Measurements from ENCODE around the gene JAG2. TPM values are rescaled to one million over a fixed set of nuclear protein-coding genes. Genes with fewer than 3 reads are reported as not detected.

Gene JAG2
- total and polyA plus RNA-seq, 2 of the 13 experiments (the other 11 are each of a cell fraction or from before 2014, with no cell fraction given), result 0.04 to 0.16 TPM

- TF ChIP-seq SAP130 (CRISPR knock-in tag; IDR thresholded peaks at IDR 0.05; ENCODE audit: low read depth) (no peak), IKZF5 (CRISPR knock-in tag; IDR thresholded peaks at IDR 0.05) (no peak), ZNF550 (CRISPR knock-in tag; IDR thresholded peaks at IDR 0.05; ENCODE audit: borderline replicate concordance) (no peak), ZNF276 (CRISPR knock-in tag; IDR thresholded peaks at IDR 0.05; ENCODE audit: low read depth) (no peak), GPN1 (CRISPR knock-in tag; IDR thresholded peaks at IDR 0.05; ENCODE audit: borderline replicate concordance) (no peak), HOXA5 (CRISPR knock-in tag; IDR thresholded peaks at IDR 0.05) (no peak), ZNF335 (CRISPR knock-in tag; IDR thresholded peaks at IDR 0.05) (no peak), MXI1 (IDR thresholded peaks at IDR 0.05; ENCODE audit: borderline replicate concordance, low read depth, low read length) (no peak), ZNF20 (CRISPR knock-in tag; IDR thresholded peaks at IDR 0.05) (no peak), NFIC (IDR thresholded peaks at IDR 0.05; ENCODE audit: low read length) (no peak), ZNF616 (CRISPR knock-in tag; IDR thresholded peaks at IDR 0.05; ENCODE audit: low read depth) (no peak), BCL3 (CRISPR knock-in tag; IDR thresholded peaks at IDR 0.05) (no peak), MAFK (conservative IDR thresholded peaks at IDR 0.05 in 1 of 2, IDR thresholded peaks at IDR 0.05 in 1 of 2; ENCODE audit: low read length in 2 of 2) (no peak)
- ATAC-seq (no peak), FAIRE-seq (no peak), DNase-seq (ENCODE audit: low spot score) (no peak)
- H3K36me3 ChIP-seq (replicated peaks in 1 of 2; ENCODE audit: control insufficient read depth in 1 of 2, insufficient read depth in 2 of 2, low read length in 2 of 2), result no peaks in the 10 kb centered on the region
- no peak overlapping the region for H2AFZ ChIP-seq (ENCODE audit: low read length)
- H3K4me2 ChIP-seq (ENCODE audit: low read depth, low read length), result no peak overlapping the region
- no peaks in the 10 kb centered on the region for H3K79me2 ChIP-seq (ENCODE audit: insufficient read depth, low read length)
- no peak overlapping the region for H3K4me3 ChIP-seq (replicated peaks in 1 of 3; ENCODE audit: insufficient read depth in 1 of 3, low read depth in 2 of 3, low read length in 3 of 3)
- POLR2A ChIA-PET, result no interaction called here
- no TSS peak for BruUV-seq (replicated peaks)
- no peak overlapping the region for H3K27ac ChIP-seq (ENCODE audit: extremely low read length, insufficient read depth, low read length)
- in situ Hi-C loops (cut with HindIII; ENCODE audit: extremely low pct_ligation_motif_present, low pct_unique_long_range_greater_than_20kb) (no loop called here), intact Hi-C loops (cut with micrococcal nuclease; ENCODE audit: unreplicated experiment) (no loop called here)
- H3K27me3 ChIP-seq (ENCODE audit: control insufficient read depth in 1 of 2, insufficient read depth in 2 of 2, low read length in 2 of 2), result peaks cover 3 to 6% of the 10 kb centered on the region in 2 experiments; a peak in 2 of 5 replicates
- CTCF ChIA-PET (ENCODE audit: low intra/inter-chr PET ratio, low total read pairs), result no interaction called here
- no peak overlapping the region for H3K9ac ChIP-seq (ENCODE audit: insufficient read depth, low read depth, low read length)
- H3K9me3 ChIP-seq (ENCODE audit: low read length), result peaks cover 10% of the 10 kb centered on the region
- no peaks in the 10 kb centered on the region for H3K4me1 ChIP-seq (ENCODE audit: insufficient read depth, low read length)
- no peaks in the 10 kb centered on the region for H4K20me1 ChIP-seq (ENCODE audit: insufficient read depth, low read length)
- 33% methylated on average over 5 of the region's 10 CpGs for WGBS (ENCODE audit: low lambda C conversion rate)
These were observed 29.3 kb downstream of the JAG2 start for GRCh38 chr14:105139212-105139825.
